Measurements from ENCODE around the gene HOXD9.

- TF ChIP-seq, protein P1, sequence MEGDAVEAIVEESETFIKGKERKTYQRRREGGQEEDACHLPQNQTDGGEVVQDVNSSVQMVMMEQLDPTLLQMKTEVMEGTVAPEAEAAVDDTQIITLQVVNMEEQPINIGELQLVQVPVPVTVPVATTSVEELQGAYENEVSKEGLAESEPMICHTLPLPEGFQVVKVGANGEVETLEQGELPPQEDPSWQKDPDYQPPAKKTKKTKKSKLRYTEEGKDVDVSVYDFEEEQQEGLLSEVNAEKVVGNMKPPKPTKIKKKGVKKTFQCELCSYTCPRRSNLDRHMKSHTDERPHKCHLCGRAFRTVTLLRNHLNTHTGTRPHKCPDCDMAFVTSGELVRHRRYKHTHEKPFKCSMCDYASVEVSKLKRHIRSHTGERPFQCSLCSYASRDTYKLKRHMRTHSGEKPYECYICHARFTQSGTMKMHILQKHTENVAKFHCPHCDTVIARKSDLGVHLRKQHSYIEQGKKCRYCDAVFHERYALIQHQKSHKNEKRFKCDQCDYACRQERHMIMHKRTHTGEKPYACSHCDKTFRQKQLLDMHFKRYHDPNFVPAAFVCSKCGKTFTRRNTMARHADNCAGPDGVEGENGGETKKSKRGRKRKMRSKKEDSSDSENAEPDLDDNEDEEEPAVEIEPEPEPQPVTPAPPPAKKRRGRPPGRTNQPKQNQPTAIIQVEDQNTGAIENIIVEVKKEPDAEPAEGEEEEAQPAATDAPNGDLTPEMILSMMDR (IDR thresholded peaks at IDR 0.05), result peak; percentile 69
- TF ChIP-seq NRF1 (IDR thresholded peaks at IDR 0.05; ENCODE audit: low read depth, low read length), result no peak
- no peak for TF ChIP-seq RFX5 (IDR thresholded peaks at IDR 0.05; ENCODE audit: low read length)
- TF ChIP-seq CHD2 (IDR thresholded peaks at IDR 0.05; ENCODE audit: low read length, partially characterized antibody), result no peak
- TF ChIP-seq, protein P2, sequence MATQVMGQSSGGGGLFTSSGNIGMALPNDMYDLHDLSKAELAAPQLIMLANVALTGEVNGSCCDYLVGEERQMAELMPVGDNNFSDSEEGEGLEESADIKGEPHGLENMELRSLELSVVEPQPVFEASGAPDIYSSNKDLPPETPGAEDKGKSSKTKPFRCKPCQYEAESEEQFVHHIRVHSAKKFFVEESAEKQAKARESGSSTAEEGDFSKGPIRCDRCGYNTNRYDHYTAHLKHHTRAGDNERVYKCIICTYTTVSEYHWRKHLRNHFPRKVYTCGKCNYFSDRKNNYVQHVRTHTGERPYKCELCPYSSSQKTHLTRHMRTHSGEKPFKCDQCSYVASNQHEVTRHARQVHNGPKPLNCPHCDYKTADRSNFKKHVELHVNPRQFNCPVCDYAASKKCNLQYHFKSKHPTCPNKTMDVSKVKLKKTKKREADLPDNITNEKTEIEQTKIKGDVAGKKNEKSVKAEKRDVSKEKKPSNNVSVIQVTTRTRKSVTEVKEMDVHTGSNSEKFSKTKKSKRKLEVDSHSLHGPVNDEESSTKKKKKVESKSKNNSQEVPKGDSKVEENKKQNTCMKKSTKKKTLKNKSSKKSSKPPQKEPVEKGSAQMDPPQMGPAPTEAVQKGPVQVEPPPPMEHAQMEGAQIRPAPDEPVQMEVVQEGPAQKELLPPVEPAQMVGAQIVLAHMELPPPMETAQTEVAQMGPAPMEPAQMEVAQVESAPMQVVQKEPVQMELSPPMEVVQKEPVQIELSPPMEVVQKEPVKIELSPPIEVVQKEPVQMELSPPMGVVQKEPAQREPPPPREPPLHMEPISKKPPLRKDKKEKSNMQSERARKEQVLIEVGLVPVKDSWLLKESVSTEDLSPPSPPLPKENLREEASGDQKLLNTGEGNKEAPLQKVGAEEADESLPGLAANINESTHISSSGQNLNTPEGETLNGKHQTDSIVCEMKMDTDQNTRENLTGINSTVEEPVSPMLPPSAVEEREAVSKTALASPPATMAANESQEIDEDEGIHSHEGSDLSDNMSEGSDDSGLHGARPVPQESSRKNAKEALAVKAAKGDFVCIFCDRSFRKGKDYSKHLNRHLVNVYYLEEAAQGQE (IDR thresholded peaks at IDR 0.05; ENCODE audit: low read depth, low read length), result no peak
- TF ChIP-seq POLR2AphosphoS5 (IDR thresholded peaks at IDR 0.05; ENCODE audit: low read depth, low read length), result no peak
- no peak for TF ChIP-seq TEAD4 (IDR thresholded peaks at IDR 0.05; ENCODE audit: borderline replicate concordance, insufficient read depth)
- peak; percentile 85 for TF ChIP-seq RAD21 (IDR thresholded peaks at IDR 0.05; ENCODE audit: low read length)
- no peak for TF ChIP-seq EZH2phosphoT487 (IDR thresholded peaks at IDR 0.05; ENCODE audit: borderline replicate concordance, low read depth)
- no peak for TF ChIP-seq MXI1 (IDR thresholded peaks at IDR 0.05; ENCODE audit: low read depth, low read length)
- no peak for TF ChIP-seq YY1 (IDR thresholded peaks at IDR 0.05; ENCODE audit: low read depth)
- no peak for TF ChIP-seq SIN3A (IDR thresholded peaks at IDR 0.05; ENCODE audit: borderline replicate concordance, low read depth, low read length)
- TF ChIP-seq, protein P3, sequence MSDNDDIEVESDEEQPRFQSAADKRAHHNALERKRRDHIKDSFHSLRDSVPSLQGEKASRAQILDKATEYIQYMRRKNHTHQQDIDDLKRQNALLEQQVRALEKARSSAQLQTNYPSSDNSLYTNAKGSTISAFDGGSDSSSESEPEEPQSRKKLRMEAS (IDR thresholded peaks at IDR 0.05; ENCODE audit: low read depth), result no peak
Observed at GRCh38 chr2:176085861-176086771, 36.4 kb upstream of the HOXD9 start.
